ENCODE data around the gene ATP13A5.

The ATP13A5 gene

DNA sequence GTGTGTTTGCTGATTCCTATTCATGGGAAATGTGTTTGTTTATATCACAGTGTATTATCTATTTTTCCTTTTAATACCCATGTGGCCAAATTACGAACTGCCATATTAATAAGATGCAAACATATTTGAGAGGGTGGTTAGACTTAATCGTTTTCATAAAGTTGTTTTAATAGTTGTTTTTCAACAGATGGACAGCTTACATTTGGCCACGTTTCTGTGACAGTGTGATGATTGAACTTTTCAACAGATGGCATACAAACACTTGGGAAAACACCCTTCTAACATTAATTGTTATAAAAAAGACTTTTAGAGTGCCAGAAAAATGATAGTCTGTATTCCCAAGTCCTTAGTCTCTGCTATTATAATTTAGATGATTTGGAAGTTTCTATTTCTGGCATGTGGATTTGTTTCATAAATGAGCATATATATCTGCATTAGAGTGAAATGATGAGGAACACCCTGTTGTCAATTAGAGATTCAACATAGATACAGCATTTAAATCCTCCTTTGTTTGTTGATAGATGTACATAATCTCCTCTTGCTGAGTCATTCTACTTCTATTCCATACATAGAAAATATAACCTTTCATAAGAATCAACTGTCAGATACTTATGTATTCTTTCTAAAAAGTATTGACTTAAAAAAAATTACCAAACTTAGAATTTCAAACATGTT, 124.4 kb downstream of the ATP13A5 start:
- no peak for DNase-seq (ENCODE audit: low spot score)

DNA sequence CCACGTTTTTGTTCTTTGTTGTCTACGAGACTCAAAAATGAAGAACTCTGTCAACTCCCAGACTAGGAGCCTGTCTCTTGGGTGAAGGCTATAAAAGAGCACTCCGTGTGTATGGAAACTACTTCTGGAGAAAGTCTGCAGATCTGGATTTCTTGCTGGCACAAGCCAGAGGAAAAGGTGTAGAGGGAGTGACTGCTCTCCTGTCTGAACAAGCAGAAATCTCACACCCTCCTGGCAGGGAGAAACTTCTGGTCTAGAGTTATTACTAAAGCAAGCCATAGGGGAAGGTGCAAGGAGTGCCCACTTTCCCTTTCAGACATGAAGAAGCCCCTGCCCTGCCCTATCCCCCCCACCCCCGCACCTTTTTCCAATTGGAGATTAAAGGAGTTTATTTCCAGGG, 128.1 kb downstream of the ATP13A5 start:
- DNase-seq (ENCODE audit: low spot score), result no peak

DNA sequence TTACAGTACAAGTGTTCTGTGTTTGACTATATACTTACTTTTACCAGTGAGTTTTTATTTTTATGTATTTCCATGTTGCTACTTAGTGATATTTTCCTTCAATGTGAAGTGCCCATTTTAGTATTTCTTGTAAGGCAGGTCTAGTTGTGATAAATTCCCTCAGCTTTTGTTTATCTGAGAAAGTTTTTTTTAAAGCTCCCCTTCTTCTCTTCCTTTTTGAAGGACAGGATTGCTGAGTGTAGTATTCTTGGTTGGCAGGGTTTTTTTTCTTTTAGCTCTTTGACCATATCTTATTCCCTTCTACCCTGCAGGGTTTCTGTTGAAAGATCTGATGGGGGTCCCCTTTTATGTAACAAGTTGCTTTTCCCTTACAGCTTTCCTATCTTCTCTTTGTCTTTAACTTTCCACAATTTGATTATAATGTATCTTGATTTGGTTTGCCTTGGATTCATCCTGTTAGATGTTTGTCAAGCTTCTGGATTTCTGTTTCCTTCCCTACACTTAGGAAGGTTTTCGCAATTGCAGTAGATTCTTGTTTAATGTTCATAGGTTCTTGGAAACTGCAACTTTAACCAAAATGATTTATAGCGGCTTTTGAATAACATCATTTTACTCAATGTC, 129.6 kb downstream of the ATP13A5 start:
- DNase-seq (ENCODE audit: low spot score), result no peak

DNA sequence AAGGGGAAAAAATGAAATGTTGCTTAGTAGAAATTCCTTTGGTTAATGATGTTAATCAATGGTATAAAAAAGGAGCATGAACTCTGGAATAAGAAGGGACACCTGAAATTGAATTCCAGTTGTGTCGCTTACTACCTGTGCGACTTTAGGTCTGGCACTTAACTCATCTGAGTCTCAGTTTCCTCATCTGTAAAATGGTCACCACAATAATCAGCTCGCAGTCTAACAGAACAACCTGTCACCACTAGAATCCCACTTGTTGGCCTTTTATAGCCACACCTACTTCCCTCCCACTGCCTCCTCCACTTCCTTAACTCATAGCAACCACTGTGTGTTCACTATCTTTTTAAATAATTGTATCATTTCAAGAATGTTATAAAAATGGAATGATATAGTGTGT, 135.0 kb downstream of the ATP13A5 start:
- no peak for DNase-seq (ENCODE audit: low spot score)

DNA sequence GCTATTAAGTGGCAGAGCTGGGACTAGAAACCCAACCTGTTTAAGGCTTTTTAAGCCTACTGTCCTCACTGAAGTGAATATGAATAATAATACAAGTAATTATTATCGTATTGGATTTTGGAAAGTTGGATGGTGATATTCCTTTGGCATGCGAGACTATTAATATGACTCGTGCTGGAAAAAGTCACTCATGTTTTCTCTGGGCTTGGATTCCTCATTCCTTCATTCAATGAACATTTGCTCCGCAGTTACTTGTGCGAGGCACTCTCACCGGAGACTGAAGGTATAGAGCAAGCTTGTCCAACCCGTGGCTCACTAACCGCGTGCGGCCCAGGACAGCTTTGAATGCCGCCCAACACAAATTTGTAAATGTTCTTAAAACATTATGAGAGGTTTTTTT, 136.8 kb downstream of the ATP13A5 start:
- no peak for DNase-seq (ENCODE audit: low spot score)

DNA sequence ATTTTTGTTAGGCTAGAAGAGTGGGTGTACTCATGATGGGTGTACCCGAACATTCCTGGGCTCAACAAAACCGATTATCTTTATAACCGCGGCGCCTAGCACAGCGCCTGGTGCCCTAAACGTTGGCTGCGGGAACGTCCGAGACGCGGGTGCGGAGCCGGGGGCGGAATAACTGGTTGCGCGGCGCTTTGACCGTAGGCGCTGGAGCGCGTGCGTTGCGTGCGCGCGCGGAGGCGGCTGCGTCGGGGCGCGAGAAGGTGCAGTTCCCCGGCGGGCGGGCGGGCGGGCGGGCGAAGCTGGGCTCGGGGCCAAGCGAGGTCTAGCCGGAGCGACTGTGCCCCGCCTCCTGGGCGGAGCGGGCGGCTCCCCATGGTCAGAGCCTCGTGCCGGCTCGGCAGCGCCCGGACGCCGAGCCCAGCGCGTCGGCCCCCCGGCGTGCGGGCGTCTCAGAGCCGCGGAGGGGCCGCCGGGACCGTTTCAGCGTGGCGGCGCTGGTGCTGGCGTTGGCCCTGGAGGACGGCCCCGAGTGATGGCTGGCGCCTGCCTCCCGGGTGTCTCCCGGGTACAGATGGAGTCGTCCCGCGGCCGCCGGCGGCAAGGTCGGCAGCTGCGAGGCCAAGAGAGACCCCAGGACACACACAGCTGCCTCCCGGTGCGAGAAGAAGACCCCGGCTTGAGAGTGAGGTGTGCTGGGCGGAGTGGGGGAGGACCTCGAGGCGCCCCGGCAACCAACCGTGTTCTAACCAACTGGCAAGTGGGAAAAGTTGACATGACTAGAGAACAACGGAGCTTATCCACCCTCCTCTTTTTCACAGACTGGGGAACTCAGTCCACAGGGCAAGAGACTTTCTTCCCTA, 137.5 kb downstream of the ATP13A5 start, which contains the start of gene PLAAT1:
PLAAT1 (plus strand) TSS at position 373 of the 857 bp plus-strand sequence. CDS start 14,429 bp downstream, outside the sequence.
- DNase-seq (ENCODE audit: low spot score), result no peak

DNA sequence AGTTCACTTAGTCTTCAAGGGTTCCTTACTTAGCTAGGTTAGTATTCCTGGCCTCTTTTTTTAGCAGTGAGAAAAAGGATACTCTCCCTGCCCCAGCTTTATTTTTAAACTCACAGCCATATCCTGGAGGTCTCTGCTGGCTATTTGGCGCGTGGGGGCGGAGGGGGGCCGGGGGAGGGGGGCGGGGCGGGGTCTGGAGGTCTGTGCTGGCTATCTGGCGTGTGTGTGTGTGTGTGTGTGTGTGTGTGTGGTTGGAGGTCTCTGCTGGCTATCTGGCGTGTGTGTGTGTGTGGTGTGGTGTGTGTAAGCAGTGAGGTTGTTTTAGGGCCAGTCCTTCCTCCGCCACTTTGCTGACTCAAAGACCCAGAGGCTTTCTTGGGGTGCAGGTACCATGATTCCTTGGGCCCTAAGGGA, 138.1 kb downstream of the ATP13A5 start:
- DNase-seq (ENCODE audit: low spot score), result no peak

DNA sequence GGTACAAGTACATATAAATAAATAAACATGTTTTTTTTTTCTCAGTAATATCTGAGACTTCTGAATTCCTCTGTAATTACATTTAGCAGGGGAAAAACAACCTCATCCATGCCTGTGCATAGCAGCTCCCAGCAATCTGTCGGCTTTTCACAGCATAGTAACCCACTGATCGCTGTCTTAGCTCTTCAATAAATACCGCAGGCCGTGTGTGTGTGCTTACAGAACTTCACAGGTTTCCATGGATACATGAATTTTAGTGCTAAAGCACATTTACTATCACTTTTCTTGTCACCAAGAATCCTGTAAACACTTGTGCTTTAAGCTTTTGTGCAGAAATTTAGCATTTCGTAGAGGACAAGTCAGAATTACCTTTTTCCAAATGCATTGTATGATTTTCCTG, 141.5 kb downstream of the ATP13A5 start:
- DNase-seq (ENCODE audit: low spot score), result no peak

DNA sequence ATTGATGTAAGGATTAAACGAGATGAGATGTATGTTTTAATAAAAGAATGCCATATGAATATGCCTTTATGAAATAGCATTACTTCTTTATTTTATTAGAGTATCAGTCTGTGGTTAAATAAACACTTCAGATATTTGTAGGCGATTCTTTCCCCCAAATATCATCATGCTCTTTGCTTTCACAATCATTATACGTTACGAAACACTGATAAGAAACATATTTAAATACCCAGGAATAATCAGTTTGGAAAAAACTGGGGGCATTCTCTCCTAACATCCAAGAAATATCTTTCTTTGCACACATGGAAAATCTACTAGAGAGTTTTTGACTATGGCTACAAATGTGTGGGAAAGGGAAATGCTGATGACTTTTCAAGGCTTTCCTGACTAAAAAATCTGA, 142.0 kb downstream of the ATP13A5 start:
- no peak for DNase-seq (ENCODE audit: low spot score)

DNA sequence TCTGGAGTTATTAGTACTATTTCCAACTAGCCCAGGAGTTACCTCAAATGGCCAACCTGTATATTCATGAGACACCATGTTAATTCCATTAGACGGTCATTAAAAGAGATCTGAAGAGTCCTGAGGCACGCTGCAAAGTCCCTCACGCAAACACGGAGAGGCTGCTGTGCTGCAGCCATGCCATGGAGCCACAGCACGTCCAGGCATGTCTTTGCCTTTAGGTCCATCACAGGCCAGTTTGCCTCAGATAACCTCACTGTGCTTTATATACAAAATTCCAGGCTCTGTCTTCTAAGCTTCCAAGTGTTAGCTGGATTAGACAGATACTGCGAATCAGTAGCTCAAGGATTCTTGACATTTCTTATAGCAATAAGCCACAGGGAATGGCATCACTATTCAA, 147.4 kb downstream of the ATP13A5 start:
- no peak for DNase-seq (ENCODE audit: low spot score)

DNA sequence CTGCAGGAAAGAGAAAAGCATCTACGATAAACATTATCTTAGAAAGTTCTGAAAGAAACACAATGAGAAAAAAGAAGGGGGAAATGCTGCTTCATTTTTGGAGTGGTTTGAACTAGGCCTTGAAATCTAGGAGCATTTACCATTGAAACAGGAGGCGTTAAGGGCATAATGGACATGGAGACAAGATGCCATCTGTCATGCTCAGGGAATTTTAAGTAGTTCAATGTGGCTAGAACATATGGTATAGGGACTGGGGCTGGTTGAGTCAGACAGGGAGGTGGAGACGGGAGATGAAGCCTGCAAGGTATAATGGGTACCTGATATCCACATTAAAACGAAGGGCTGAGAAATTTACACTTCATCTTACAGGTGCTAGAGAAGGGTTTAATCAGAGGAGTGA, 147.9 kb downstream of the ATP13A5 start:
- no peak for DNase-seq (ENCODE audit: low spot score)

DNA sequence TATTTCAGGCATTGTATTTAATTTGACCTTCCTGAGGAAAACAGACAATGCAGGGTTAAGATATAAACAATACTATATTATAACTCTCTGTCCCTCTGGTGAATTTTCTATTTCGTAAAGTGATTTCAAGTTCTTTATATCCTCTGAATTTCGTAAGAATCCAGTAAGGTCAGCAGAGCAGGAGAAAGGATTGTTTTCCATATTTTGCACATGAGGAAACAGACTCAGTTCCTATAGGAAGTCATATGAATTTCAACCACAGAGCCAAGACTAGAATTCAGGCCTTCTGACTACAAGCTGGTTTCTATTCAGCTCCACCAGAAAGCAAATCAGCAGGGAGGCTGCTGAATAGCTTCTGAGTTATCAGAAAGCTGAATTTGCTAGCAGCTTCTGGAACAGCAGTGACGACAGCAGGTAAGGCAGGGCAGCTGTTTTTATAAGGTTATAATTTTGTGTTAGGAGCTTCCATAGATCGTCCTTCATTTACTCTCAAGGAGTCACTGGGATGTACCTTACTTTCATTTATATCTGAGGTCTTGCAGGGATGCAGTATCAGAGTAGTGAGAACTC, 148.6 kb downstream of the ATP13A5 start:
- no peak for DNase-seq (ENCODE audit: low spot score)

DNA sequence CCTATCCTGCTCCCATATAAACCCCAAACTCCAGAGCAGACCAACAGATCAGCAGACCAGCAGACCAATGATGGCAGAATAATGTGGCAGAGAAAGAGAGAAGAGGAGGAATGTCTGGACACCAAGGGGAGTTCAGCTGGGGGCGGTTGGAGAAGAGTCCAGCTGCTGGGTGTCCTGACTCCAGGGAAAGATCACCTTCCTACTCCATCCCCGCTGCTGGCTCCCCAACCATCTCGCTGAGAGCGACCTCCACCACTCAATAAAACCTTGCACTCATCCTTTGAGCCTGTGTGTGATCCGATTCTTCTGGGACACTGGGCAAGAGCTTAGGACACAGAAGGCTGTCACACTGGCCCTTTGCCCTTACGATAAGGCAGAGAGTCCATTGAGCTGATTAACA, 150.3 kb downstream of the ATP13A5 start:
- no peak for DNase-seq (ENCODE audit: low spot score)

DNA sequence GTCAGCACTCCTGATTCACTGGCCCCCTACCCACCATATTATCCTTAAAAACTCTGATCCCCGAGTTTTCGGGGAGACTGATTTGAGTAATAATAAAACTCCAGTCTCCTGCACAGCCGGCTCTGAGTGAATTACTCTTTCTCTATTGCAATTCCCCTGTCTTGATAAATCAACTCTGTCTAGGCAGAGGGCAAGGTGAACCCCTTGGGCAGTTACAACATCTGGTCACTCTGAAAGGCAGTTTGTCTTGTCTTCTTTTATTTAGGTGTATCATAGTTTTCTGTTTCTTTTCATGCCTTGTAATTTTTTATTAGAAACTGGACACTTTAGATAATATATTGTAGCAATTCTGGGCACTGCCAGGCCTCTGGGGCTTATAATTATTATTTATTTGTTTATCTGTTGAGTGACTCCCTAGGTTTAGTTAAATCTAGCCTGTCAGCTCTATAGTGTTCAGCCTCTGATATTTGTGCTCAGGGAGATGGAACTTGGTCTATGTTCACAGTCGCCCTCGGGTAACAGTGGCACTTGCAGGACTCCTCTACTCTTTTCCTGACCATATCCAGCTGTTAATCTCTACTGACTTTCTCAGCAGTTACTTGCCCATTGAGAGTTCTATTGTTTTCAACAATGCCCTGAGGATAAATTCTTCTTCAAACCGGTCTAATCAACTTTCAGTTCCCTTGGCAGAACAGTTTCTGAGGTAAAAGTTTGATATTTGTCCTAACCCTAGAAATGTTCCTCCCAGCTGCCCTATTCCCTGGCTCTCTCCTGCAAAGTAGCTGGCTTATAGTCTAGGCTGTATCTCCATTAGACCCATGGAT, 153.0 kb downstream of the ATP13A5 start:
- DNase-seq (ENCODE audit: low spot score), result no peak
